ENCODE measurements around the gene LLCFC1.

DNA sequence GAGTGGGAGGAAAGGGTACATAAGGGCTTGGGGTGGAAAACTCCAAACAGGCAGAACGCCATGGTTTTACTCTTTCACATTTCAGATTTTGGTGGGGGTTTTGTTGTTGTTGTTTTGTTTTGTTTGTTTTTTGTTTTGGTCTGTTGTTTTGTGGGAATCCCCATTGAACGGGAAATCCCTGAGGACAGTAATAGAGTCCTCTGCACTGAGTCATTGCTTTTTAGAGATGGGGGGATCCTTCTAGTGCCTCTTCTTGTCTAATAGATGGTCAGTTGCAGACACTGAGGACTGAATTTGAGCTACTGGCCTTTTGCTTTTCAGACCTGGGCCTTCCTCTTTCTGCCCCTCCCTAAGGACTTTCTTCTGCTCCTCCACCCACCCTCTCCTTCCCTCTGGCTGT, 25.7 kb upstream of the LLCFC1 start:
- TF ChIP-seq POLR2A (IDR thresholded peaks at IDR 0.05) (no peak), POLR2AphosphoS5 (IDR thresholded peaks at IDR 0.05) (no peak)
- TF ChIP-seq, protein P1, sequence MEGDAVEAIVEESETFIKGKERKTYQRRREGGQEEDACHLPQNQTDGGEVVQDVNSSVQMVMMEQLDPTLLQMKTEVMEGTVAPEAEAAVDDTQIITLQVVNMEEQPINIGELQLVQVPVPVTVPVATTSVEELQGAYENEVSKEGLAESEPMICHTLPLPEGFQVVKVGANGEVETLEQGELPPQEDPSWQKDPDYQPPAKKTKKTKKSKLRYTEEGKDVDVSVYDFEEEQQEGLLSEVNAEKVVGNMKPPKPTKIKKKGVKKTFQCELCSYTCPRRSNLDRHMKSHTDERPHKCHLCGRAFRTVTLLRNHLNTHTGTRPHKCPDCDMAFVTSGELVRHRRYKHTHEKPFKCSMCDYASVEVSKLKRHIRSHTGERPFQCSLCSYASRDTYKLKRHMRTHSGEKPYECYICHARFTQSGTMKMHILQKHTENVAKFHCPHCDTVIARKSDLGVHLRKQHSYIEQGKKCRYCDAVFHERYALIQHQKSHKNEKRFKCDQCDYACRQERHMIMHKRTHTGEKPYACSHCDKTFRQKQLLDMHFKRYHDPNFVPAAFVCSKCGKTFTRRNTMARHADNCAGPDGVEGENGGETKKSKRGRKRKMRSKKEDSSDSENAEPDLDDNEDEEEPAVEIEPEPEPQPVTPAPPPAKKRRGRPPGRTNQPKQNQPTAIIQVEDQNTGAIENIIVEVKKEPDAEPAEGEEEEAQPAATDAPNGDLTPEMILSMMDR (IDR thresholded peaks at IDR 0.05 in 8 of 11, conservative IDR thresholded peaks at IDR 0.05 in 3 of 11): no peak
